HTERT RPE-1 (cell line): Measurements from ENCODE around the gene TARS2.

Experiments used
- in situ Hi-C: fragments of 300-500 bp; cut with MboI; formaldehyde crosslinking; loops from 4 replicates; pipeline ENCODE4 v1.14.3; 2020; ENCODE audit warnings: low sequenced_read_pairs

Gene TARS2

DNA sequence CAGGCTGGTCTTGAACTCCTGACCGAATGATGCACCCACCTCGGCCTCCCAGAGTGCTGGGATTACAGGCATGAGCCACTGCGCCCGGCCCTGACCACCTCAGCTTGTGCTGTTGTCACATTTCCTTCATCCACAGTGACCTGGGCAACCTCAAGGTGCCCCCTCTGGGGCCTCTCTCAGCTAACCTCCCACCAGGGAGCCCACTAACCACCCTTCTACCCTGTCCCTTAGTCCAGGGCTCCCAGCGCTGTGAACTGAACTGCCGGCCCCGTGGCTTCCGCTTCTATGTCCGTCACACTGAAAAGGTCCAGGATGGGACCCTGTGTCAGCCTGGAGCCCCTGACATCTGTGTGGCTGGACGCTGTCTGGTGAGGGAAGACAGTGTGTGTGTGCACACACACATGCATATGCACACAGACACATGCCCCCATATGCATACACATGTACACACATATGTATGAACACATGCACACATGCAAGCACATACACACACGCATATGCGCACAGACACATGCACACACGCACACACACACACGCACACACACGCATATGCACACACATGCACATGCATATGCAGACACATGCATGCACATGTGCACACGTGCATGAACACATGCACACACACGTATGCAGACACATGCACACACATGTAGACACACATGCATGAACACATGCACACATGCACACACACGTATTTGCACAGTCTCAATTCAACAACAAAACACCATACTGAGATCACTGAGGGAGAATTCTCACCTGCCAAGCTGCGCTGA lies 68.2 kb downstream of the TARS2 start:
- in situ Hi-C loops = no loop called here

DNA sequence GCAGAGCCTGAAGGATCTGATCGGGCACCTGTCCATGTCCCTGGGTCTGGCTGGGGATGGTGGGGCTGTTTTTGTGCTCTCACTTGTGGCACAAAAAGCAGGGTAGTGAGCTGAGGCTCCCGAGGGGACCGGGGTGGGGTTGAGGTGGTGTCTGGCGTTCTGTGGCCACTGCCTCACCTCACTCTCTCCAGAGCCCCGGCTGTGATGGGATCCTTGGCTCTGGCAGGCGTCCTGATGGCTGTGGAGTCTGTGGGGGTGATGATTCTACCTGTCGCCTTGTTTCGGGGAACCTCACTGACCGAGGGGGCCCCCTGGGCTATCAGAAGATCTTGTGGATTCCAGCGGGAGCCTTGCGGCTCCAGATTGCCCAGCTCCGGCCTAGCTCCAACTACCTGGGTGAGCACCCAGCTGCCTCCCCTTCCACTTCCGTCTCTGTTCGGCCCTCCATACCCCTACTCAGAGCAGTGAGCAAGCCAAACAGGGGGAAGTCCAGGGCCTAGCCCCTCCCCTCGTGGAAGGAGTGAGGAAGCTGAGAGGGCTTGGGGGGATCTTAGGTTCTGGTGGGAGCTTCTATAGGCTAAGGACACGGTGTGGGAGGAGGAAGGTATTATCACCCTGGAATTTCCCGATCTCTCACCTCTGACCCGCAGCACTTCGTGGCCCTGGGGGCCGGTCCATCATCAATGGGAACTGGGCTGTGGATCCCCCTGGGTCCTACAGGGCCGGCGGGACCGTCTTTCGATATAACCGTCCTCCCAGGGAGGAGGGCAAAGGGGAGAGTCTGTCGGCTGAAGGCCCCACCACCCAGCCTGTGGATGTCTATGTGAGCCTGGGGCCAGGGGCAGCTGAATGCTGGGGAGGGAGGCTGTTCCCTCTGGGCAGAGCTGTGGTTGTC lies 69.0 kb downstream of the TARS2 start:
- in situ Hi-C loops = no loop called here

GRCh38 chr1:150557065-150557600 lies 69.9 kb downstream of the TARS2 start:
- in situ Hi-C loops = no loop called here
